ENCODE data around the gene MACROD2.

DNA sequence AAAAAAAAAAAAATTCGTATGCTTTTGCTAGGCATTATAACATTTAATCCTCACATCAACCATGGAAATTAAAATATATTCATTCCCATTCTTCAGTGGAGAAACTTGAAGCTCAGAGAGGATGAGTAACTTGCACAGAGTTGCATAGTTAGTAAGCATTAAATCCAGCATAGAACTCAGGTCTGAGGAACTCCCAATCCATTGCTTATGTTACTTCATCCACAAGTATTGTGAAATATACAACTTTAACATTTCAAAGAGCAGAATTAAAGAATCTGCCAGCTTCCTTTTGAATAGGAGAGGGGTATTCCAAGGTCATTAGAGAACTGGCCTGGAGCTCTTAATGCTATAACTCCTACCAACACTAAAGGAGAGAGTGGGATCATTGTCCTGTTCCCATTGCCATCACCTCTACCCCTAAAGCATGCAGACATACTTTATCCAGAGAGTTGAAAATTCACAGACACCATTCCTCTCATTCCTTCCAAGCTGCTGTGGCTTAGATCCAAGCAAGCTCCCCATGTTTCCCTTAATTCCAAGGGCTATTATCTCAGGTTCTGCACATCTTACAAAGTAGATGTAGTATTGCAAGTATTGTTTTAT, 250.2 kb downstream of the MACROD2 start:
- TF ChIP-seq, protein P1, sequence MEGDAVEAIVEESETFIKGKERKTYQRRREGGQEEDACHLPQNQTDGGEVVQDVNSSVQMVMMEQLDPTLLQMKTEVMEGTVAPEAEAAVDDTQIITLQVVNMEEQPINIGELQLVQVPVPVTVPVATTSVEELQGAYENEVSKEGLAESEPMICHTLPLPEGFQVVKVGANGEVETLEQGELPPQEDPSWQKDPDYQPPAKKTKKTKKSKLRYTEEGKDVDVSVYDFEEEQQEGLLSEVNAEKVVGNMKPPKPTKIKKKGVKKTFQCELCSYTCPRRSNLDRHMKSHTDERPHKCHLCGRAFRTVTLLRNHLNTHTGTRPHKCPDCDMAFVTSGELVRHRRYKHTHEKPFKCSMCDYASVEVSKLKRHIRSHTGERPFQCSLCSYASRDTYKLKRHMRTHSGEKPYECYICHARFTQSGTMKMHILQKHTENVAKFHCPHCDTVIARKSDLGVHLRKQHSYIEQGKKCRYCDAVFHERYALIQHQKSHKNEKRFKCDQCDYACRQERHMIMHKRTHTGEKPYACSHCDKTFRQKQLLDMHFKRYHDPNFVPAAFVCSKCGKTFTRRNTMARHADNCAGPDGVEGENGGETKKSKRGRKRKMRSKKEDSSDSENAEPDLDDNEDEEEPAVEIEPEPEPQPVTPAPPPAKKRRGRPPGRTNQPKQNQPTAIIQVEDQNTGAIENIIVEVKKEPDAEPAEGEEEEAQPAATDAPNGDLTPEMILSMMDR (conservative IDR thresholded peaks at IDR 0.05): no peak
- TF ChIP-seq ZFX (IDR thresholded peaks at IDR 0.05): no peak
